Omental fat pad (tissue), 4 donors: ENCODE results near the gene TTLL3. TPM values are rescaled to one million over a fixed set of nuclear protein-coding genes. Genes with fewer than 3 reads are reported as not detected.

Source experiments
- ATAC-seq: fragments of 150-250 bp; one replicate; pipeline ENCODE4 v1.9.1; 2016; ENCODE audit warnings: mild to moderate bottlenecking, moderate library complexity; ENCODE audit not compliant: low FRiP score
- DNase-seq: peaks from one replicate; pipeline ENCODE4 v3.0.0-alpha.2; 2019; ENCODE audit warnings: low spot score
- total RNA-seq, 4 donors: library from RNA; depleted of rRNA; stranded (reverse); fragments of >200 nt; gene quantifications; one replicate each; pipeline ENCODE4 v1.1.0, GENCODE V29; 2016
- TF ChIP-seq, protein P1 (sequence below), 3 donors: fragments of 450-650 bp; IDR thresholded peaks; one replicate each; pipeline ENCODE4 v1.5.1; 2016 to 2017; ENCODE audit warnings: antibody characterized with exemption in 3 of 3, mild to moderate bottlenecking in 3 of 3, moderate library complexity in 2 of 3

The TTLL3 gene
- total RNA-seq, 4 donors from 2014 or later = 40.4 to 91.1 (median 54.7) TPM

DNA sequence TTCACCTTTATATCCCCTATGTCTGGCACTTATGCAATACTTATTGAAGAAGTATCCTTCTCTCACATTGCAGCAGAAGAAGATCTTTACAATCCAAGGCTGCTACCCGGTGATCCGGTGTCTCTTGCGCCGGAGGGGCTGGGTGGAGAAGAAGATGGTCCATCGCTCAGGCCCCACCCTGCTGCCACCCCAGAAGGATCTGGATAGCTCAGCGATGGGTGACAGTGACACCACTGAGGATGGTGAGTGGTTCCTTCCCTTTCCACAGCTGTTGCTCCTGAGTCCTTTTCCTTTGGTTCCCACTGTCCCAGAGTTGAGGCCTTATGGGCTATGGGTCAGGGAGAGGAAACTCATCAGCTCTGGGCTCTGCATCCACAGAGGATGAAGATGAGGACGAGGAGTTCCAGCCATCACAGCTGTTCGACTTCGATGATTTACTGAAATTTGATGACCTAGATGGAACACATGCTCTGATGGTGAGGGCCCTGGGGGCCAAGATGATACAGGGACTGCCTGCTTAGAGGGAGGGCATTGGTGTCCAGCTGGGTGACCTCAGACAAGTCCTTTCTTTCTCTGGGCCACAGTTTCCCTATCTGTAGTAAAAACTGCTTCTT, 2.9 kb downstream of the TTLL3 start:
- ATAC-seq (no peak), DNase-seq (no peak)
- TF ChIP-seq, protein P1, sequence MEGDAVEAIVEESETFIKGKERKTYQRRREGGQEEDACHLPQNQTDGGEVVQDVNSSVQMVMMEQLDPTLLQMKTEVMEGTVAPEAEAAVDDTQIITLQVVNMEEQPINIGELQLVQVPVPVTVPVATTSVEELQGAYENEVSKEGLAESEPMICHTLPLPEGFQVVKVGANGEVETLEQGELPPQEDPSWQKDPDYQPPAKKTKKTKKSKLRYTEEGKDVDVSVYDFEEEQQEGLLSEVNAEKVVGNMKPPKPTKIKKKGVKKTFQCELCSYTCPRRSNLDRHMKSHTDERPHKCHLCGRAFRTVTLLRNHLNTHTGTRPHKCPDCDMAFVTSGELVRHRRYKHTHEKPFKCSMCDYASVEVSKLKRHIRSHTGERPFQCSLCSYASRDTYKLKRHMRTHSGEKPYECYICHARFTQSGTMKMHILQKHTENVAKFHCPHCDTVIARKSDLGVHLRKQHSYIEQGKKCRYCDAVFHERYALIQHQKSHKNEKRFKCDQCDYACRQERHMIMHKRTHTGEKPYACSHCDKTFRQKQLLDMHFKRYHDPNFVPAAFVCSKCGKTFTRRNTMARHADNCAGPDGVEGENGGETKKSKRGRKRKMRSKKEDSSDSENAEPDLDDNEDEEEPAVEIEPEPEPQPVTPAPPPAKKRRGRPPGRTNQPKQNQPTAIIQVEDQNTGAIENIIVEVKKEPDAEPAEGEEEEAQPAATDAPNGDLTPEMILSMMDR (IDR thresholded peaks at IDR 0.05) = no peak

DNA sequence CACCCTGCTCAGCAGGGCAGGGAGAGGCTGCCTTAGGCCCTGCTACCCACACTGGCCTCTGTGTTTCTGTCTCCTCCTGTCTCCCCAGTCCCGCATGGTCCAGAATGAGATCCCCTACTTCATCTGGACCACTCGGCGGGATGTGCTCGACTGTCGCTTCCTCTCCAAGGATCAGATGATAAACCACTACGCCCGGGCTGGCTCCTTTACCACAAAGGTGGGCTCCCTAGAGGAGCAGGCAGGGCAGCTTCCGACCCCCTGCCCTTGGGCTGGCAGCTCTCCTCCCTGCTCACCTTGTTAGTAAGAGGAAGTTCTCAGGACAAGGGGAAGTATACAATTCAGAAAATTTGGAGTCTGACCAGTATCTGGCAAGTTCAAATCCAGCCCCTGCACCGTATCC, 5.9 kb downstream of the TTLL3 start:
- ATAC-seq (no peak), DNase-seq (no peak)
- TF ChIP-seq, protein P1 (IDR thresholded peaks at IDR 0.05) = no peak

DNA sequence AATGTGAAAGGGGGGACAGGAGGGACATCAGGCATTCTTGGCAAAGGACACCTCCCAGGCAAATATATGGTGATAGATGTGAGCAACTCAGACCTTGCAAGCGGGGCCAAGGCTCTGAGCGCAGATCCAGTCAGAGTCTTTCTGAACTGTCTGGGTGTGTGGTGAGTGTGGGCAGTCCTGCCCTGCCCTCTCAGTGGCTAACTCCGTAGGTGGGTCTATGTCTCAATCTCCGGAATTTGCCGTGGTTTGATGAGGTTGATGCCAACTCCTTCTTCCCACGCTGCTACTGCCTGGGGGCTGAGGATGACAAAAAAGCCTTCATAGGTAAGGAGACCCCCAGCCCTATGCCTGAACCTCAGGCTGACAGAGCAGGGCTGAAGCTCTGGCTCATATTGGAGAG, 7.4 kb downstream of the TTLL3 start:
- no peak for ATAC-seq
- TF ChIP-seq, protein P1 (IDR thresholded peaks at IDR 0.05) = no peak
- DNase-seq = no peak

DNA sequence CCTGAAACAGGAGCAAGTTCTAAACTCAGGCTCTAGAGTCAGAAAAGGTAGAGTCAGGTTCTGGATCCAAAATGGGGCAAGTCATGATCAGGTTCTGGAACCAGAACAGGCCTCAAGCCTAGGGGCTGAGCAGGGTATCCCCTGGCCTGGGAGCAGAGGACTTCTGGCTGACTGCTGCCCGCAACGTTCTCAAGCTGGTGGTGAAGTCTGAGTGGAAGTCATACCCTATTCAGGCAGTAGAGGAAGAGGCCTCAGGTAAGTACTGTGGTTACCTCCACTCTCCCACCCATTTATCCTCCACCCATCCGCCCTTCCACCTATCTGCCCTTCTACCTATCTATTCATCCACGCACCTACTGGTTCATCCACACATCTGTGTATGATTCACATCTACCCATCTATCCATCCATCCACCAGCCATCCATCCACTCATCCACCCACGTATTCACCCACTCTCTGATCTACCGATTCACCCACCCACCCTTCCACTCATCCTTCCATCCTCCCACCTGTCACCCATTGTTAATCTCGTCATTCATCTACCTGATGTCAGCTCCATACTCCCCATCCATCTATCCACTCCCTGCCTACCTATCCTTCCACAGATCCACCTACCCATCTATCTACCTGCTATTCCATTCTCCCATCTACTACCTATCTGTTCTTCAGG, 8.7 kb downstream of the TTLL3 start:
- no peak for ATAC-seq
- TF ChIP-seq, protein P1 (IDR thresholded peaks at IDR 0.05) = no peak
- DNase-seq = no peak

DNA sequence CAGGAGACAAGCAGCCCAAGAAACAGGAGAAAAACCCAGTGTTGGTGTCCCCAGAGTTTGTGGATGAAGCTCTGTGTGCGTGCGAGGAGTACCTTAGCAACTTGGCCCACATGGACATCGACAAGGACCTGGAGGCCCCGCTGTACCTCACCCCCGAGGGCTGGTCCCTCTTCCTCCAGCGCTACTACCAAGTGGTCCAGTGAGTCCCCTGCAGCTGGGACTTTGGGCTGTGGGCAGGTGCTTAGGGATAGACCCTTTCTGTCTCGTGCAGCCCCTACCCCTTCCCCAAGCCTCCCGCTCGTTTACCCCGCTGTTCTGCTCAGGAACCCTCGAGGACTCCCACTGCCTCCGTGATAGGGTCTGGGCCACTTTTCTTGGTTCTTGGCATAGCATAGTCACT, 10.5 kb downstream of the TTLL3 start:
- TF ChIP-seq, protein P1 (IDR thresholded peaks at IDR 0.05) = no peak
- DNase-seq (no peak), ATAC-seq (no peak)

DNA sequence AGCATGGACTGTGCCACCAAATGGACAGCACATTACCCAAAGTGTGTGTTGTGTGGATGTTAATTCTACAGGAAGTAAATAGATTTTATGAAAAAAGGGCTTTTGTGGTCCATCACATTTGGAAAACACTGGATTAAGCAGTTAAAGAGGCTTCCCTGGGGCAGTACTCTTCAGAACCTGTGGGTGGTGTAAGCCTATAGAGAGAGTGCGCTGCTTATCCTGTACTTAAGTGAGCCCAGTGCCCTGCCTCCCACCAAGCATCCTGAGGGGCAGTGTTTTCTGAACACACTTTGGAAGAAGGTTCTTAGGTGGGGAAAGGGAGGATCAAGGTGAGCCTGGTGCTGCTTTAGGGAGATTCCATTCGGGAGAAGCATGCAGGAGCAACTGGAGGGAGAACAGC, 10.9 kb downstream of the TTLL3 start:
- DNase-seq = no peak
- TF ChIP-seq, protein P1 (IDR thresholded peaks at IDR 0.05) = no peak
- no peak for ATAC-seq

DNA sequence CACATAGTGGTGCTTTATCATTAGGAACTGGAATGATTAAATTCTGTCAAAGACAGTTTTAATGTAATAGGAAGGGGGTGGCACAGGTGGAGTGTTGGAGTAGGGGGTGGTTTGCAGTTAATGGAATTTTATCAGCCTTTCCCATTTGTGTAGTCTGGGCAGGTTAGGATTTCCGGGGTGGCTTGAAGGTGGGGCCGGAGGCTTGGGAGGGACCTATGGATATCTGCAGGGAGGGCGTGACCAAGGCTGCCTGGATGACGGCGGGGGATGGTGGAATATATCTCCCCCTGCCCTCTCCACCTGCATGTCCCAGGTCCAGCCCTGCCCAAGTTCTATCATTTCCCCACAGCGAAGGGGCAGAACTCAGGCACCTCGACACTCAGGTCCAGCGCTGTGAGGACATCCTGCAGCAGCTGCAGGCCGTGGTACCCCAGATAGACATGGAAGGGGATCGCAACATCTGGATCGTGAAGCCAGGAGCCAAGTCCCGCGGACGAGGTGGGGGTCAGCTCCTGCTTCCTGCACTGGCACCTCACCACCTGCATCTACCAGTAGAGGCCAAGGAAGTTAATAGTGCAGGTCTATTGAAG, 15.5 kb downstream of the TTLL3 start:
- TF ChIP-seq, protein P1 (IDR thresholded peaks at IDR 0.05) = no peak
- DNase-seq (no peak), ATAC-seq (no peak)
